Activated T-helper 1 cell treated with anti-CD3 and anti-CD28 coated beads, Interleukin-2, amount 50 U/mL, for 16 hours (primary cell): Measurements from ENCODE around the gene SLC38A2.

Source experiments
- DNase-seq, 2 donors: peaks; one replicate each; pipeline ENCODE4 v3.0.0-alpha.2; 2020; ENCODE audit warnings: low read depth in 1 of 2, low spot score in 1 of 2

Gene SLC38A2

GRCh38 chr12:46376579-46376978 is 4.0 kb upstream of the SLC38A2 start:
- DNase-seq, result no peak

DNA sequence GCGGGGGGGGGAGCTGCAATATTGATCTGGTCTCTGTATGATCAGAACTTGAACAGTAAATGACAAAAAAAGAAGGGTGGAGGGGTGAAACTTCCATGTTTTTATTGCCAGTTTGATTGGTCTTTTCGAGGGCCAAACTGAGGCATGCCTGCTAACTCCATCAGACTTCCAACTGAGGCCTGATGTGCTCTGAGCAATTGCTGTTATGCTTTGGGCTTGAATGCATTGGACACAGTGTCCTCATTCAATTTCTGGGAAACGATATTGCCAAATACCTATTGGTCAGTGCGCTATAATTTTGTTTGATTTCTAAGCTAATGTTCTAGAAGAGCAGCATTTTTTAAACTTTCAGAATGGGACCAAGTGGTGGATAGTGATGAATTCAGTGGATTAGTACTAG is 2.1 kb upstream of the SLC38A2 start:
- no peak for DNase-seq

GRCh38 chr12:46374310-46374709 is 1.7 kb upstream of the SLC38A2 start:
- DNase-seq, result no peak

DNA sequence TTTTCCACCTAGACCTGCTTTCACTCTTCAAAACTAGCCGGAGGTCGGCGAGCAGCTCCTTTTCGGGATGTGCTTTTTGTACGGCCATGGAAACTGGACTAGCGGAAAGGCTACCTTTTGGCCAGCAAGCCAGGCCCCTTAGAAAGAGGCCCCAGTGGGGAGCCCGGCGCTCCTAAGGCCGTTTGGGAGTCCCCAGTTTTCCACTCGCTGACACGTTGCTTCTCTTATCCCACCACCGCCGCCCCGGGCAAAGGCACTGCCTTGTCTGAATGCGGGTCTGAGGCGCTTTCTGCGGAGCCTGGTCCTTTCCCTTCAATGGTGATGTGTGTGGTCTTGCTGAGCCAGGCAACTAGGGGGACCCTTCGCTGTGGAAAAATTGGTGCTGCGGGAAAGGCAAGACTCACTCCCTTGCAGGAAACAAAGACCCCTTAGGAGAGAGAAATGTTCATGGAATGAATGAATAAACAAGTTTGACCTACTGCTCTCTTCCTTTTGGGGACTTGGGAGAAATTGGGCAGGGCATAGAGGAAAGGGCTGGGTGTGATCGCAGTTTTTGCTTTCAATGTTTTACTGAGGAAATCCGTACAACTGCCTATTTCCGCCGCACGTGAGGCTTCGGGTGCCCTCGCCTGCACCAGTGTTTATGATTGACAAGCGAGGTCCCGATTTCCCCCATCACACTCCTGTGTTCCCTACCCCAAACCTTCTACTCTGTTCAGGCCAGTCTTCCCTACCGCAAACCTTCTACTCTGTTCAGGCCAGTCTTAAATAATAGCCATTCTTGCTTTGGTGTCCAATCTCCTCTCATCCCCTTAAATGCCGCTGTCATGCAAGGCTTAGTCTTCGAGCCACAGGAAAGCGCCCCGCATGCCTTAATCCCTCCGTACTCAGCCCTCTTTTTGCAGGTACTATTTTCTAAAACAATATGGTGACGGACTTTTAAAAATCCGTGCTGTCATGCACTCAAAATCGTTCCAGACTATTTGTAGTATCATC is 1.0 kb upstream of the SLC38A2 start:
- DNase-seq, result peak in 1 of 2 donors; percentile 21

GRCh38 chr12:46371718-46372543 is 642 bp downstream of the SLC38A2 start:
- DNase-seq, result peak; percentile 25 to 51

- DNase-seq, result peak; percentile 84 to 93
Measured at GRCh38 chr12:46370792-46371717, 1.5 kb downstream of the SLC38A2 start.

DNA sequence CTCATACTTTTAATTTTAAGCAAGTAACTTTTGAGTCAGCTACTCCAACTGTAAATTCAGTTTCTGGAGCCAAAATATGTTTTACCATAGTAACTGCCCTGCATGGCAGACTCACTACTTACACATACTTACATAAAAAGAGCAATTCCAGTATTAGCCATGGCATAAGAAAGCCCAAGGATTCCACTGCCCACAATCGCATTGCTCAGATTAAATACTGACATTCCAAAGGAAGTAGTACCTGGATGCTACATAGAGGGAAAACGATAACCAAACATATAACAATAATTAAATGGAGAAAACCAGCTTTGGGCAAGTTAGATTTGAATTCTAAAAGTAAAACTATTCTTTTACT is 2.2 kb downstream of the SLC38A2 start:
- DNase-seq, result no peak

GRCh38 chr12:46369474-46370379 is 2.8 kb downstream of the SLC38A2 start:
- no peak for DNase-seq

DNA sequence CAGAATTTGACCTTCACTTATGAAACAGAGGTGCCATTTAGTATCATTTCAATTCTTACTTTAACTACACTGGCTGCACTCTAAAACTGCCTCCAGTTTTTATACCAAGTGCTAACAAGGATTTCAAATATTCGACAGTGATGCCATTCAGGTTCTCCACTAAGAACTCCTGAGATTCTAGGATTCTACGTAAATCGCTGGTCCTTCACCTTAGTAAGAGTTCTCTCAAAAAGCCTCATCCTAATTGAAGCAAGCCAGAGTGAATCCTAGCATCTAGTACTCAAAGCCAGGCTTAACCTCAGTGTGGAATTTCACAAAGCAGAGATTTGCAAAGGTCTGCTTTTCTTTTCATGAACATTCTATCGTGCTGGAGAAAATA is 3.5 kb downstream of the SLC38A2 start:
- DNase-seq, result no peak

GRCh38 chr12:46368684-46369083 is 3.9 kb downstream of the SLC38A2 start:
- no peak for DNase-seq

- no peak for DNase-seq
Measured at GRCh38 chr12:46368138-46368537, 4.4 kb downstream of the SLC38A2 start.

DNA sequence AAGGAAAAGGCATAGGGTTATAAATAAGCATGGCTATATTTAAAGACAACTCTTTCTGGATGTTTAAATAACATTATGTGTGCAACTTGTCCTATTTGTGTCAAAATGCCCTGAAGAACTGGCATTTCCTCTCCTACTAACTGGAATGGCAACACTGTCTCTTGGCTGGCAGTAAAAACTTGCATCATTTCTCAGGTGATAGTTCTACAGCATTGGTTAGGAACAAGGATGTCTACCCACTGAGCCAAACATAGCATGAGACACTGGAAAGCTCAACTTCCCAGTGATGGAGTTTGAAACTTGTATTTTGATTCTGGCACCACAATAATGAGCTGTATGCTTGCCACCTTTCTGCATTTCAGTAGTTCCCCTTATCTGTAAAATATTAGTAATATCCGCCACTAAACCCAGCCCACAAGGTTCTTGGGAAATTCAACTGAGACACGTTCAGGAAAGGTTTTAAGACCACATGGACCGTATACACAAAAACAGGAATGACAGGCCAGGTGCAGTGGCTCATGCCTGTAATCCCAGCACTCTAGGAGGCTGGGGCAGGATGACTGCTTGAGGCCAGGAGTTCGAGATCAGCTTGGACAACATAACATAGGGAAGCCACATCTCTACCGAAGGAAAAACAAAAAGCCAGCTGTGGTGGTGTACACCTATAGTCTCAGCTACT is 5.1 kb downstream of the SLC38A2 start:
- DNase-seq, result no peak

GRCh38 chr12:46366771-46367170 is 5.8 kb downstream of the SLC38A2 start:
- no peak for DNase-seq

- no peak for DNase-seq
Measured at GRCh38 chr12:46365951-46366379, 6.6 kb downstream of the SLC38A2 start.

DNA sequence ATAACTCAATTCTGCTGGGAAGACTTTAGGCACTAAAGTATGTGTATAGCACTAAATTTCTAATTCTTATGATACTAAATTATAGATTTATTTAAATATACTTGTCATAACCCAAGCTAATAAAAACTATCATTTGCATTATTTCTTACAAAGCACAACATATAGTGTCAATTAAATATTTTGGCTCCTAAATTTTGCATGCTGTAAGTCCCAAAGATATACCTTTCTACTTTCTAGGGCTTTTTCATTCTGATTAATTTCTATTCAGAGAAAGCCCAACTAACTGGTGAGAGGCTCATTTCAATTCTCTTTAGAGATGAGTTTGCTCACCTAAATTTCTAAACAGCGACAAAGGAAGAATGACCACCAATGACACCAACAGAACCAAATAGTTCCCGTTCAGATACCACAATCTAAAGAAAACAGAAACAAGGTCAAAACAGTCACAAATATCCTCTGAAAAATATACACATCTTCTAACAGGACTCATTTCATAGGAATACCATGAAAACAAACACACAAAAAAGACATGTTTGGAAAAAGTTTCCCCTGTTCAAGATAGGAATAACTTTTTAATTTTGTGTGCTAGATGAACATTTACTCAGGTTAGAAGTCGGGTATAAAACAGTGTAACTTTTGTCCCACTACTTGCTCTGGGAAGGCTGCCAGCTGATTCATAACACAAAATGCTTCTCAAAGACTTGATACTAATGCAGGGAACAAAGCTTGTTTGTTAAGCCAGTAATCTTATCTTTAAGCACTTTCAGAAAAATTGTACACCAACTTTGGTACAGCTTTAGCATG is 7.6 kb downstream of the SLC38A2 start:
- DNase-seq, result no peak

DNA sequence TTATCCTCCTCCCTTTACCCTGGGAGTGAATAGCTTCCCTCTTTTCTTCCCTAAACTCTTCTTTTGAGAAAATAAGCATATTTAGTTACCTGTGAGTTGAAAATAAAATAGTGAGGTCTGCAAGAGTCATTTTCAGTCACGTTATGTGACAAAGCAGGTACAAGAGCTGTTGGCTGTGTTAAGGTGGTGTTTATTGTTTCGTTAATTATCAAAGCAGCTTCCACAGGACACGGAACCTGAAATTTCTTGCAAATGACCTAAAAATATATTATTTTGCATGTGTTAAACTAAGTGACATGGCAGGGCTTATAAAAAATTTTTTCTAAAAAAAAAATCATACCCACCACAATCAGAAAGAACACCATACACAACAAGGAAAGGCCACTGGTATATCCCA is 8.3 kb downstream of the SLC38A2 start:
- DNase-seq, result no peak

- DNase-seq, result no peak
Measured at GRCh38 chr12:46363582-46364299, 8.8 kb downstream of the SLC38A2 start.
